ENCODE results near the gene SFMBT1. TPM values are rescaled to one million over a fixed set of nuclear protein-coding genes. Genes with fewer than 3 reads are reported as not detected.

The SFMBT1 gene
- polyA plus RNA-seq, 1 of the 3 experiments (the other 2 are of a cell fraction): 0.72 TPM

DNA sequence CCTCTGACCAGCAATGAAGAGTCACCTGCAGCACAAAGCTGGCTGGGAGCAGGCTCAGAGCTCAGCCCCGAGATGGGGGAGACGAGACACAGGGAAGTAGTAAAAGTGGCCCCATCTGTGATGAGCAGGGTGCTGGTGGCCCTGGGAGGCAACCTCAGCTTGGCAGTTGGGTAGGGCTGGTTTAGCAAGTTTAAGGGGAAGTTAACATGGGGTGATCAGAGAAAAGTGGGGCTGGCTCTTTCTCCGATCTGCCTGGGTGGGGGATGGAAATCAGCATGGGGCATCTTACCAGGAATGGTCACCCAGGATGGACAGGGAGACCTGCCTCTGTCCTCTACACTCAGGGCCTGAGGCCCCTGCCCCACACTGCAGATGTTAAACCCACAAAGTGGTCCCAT is 29.9 kb upstream of the SFMBT1 start:
- CTCF ChIA-PET: interaction anchor here (1.1 to 7.5 kb wide), 2 partner anchors 30 to 226 kb away, joined by 3 to 73 read pairs; no protein-coding TSS in a partner anchor
- TF ChIP-seq PBX3 (IDR thresholded peaks at IDR 0.05) (no peak), MXI1 (IDR thresholded peaks at IDR 0.05; ENCODE audit: low read depth, low read length) (no peak), CHD2 (IDR thresholded peaks at IDR 0.05; ENCODE audit: low read length, partially characterized antibody) (no peak), TEAD4 (IDR thresholded peaks at IDR 0.05; ENCODE audit: borderline replicate concordance, insufficient read depth) (no peak)
- no peaks in the 10 kb centered on the region for H4K20me1 ChIP-seq (ENCODE audit: insufficient read depth)
- WGBS (ENCODE audit: low lambda C conversion rate): 93% methylated on average over 3 of the region's 3 CpGs
- no peak overlapping the region for H3K27ac ChIP-seq (ENCODE audit: low read depth in 2 of 2, low read length in 1 of 2)
- H3K9me3 ChIP-seq: no peaks in the 10 kb centered on the region
- no peaks in the 10 kb centered on the region for H3K79me2 ChIP-seq (ENCODE audit: insufficient read depth)
- no peak overlapping the region for H3K4me2 ChIP-seq
- POLR2A ChIA-PET: interaction anchor here (1.7 kb wide), 1 partner anchor 8 kb away, joined by 3 read pairs; no protein-coding TSS in a partner anchor
- no peaks in the 10 kb centered on the region for H3K27me3 ChIP-seq (ENCODE audit: insufficient read depth)
- H3K9ac ChIP-seq: no peak overlapping the region
- DNase-seq: no peak
- H3K4me1 ChIP-seq (ENCODE audit: control insufficient read depth in 1 of 2, insufficient read depth in 2 of 2, low read depth in 1 of 2, low read length in 1 of 2): peaks cover 0 to 26% of the 10 kb centered on the region in 2 experiments; a peak in 1 of 4 replicates
- no peak overlapping the region for H2AFZ ChIP-seq (ENCODE audit: low read depth)
- no peaks in the 10 kb centered on the region for H3F3A ChIP-seq (replicated peaks; ENCODE audit: insufficient read depth)
- no peaks in the 10 kb centered on the region for H3K36me3 ChIP-seq (replicated peaks in 1 of 2; ENCODE audit: control insufficient read depth in 1 of 2, insufficient read depth in 2 of 2, low read length in 1 of 2)
- H3K4me3 ChIP-seq (ENCODE audit: low read depth in 2 of 2, low read length in 1 of 2): no peak overlapping the region
- no peaks in the 10 kb centered on the region for H3K9me2 ChIP-seq

DNA sequence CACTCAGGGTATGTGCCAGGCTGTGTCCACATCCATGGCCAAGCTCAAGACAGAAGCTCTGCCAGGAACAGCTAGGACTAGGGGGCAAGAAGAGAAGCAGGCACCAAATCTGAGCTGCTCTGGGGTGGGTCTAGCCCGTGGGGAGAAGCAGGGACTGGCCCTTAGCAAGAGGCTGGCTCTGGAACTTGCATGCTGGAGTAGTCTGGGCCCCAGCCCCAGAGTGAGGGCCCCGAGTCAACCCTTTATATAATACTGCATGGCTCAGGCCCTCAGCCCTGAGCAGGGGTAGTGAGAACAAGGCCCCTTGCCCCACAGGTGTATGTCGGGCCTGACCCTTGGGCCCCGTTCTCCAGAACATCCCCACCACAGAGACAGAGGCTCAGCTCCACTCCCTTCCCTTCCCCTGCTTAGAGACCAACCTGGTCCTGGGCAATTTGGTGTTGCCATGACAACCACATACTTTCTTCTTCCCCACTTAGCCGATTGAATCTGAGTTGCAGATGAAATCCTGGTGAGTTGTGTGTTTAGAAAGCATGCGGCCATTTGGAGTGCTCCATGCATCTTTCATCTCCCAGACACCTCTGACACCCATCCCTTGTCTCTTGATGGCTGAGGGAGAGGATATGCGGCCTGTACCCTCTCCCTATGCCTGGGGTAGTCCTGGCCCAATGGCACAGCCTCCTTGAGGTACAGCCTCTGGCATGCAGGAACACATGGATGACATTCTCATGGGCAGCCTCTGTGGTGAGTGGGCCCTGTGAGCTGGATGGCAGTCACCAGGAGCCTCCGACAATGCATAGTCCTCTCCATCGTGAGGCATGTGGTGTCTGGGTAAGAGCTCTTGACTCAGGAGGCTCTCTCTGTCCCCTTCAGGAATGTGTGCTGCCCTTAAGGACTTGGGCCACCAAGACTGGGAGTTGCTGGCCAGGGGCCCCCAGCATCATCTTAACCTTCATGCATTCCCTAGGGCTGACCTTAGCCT is 29.2 kb upstream of the SFMBT1 start:
- TF ChIP-seq SIN3A (IDR thresholded peaks at IDR 0.05; ENCODE audit: borderline replicate concordance, low read depth, low read length) (no peak), NFIC (IDR thresholded peaks at IDR 0.05; ENCODE audit: borderline replicate concordance) (no peak), USF2 (IDR thresholded peaks at IDR 0.05; ENCODE audit: borderline replicate concordance, low read depth, low read length) (no peak), GABPA (IDR thresholded peaks at IDR 0.05; ENCODE audit: low read depth) (no peak), FOXJ3 (CRISPR knock-in tag; IDR thresholded peaks at IDR 0.05) (no peak)

More for the DNA sequence above, 29.2 kb upstream of the SFMBT1 start:
- H3K4me3 ChIP-seq (ENCODE audit: low read depth in 2 of 2, low read length in 1 of 2): no peak overlapping the region
- no peaks in the 10 kb centered on the region for H4K20me1 ChIP-seq (ENCODE audit: insufficient read depth)
- no peak overlapping the region for H3K4me2 ChIP-seq
- H3K9me2 ChIP-seq: no peaks in the 10 kb centered on the region
- H3K27ac ChIP-seq (ENCODE audit: low read depth in 2 of 2, low read length in 1 of 2): no peak overlapping the region
- CTCF ChIA-PET: interaction anchor here (2.0 to 7.5 kb wide), 3 partner anchors 9 to 225 kb away, joined by 6 to 73 read pairs (median 9); no protein-coding TSS in a partner anchor
- H3K4me1 ChIP-seq (ENCODE audit: control insufficient read depth in 1 of 2, insufficient read depth in 2 of 2, low read depth in 1 of 2, low read length in 1 of 2): peaks cover 0 to 26% of the 10 kb centered on the region in 2 experiments; a peak in 1 of 4 replicates
- no peak for DNase-seq
- H3K9ac ChIP-seq: no peak overlapping the region
- 83% methylated on average over 6 of the region's 9 CpGs for WGBS (ENCODE audit: low lambda C conversion rate)
- H3F3A ChIP-seq (replicated peaks; ENCODE audit: insufficient read depth): no peaks in the 10 kb centered on the region
- no peaks in the 10 kb centered on the region for H3K27me3 ChIP-seq (ENCODE audit: insufficient read depth)
- no peaks in the 10 kb centered on the region for H3K9me3 ChIP-seq
- H3K79me2 ChIP-seq (ENCODE audit: insufficient read depth): no peaks in the 10 kb centered on the region
- H3K36me3 ChIP-seq (replicated peaks in 1 of 2; ENCODE audit: control insufficient read depth in 1 of 2, insufficient read depth in 2 of 2, low read length in 1 of 2): no peaks in the 10 kb centered on the region
- POLR2A ChIA-PET: interaction anchor here (1.7 kb wide), 1 partner anchor 9 kb away, joined by 3 read pairs; no protein-coding TSS in a partner anchor
- H2AFZ ChIP-seq (ENCODE audit: low read depth): no peak overlapping the region
